Measurements from ENCODE around the gene GSTM3. TPM values are rescaled to one million over a fixed set of nuclear protein-coding genes. Genes with fewer than 3 reads are reported as not detected.

Gene GSTM3
- total and polyA plus RNA-seq, 2 of the 13 experiments (the other 11 are each of a cell fraction or from before 2014, with no cell fraction given): 127 to 142 TPM

DNA sequence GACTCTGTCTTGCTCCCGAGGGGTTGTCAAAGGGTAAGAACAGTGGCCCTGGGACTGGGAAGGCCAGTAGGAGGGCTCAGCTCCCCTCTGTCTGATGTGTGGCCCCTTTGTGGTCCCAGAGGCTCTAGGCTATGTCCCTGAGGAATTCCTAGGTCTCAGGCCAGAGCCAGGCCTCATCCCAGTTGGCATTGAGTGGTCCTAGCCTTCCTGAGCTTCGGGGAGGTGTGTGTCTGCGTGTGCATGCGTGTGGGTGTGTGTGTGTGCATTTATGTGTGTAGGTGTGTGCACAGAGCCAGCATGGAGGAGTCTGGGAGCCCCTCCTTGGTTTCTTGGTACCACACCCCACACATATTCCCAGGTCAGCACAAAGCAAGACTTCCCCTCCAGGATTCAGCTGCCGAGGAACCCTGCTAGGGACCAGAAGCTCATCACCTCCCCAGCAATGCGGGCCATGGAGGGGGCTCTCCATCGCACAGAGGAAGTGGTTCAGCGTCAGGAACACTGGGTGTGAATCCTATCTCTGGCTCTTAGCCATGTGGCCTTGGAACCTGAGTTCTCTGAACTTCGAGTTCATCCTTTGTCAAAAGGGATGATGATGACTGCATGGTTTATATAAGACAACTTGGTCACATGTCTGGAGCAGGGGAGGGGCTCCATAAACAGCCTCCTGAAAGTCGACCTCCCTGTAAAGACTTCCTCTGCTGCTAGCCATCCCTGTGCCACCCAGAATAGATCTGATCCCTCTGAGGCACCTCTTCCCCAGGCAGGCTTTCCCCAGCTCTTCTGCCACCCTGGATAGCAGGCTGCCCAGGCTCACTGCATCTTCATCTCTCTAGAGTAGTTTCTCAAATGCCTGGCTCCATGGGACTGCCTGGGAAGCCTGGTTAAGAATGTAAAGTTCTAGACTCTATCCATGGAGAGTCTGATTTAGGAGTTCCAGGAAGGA is 31.1 kb upstream of the GSTM3 start (continued):
- TF ChIP-seq, protein P1, sequence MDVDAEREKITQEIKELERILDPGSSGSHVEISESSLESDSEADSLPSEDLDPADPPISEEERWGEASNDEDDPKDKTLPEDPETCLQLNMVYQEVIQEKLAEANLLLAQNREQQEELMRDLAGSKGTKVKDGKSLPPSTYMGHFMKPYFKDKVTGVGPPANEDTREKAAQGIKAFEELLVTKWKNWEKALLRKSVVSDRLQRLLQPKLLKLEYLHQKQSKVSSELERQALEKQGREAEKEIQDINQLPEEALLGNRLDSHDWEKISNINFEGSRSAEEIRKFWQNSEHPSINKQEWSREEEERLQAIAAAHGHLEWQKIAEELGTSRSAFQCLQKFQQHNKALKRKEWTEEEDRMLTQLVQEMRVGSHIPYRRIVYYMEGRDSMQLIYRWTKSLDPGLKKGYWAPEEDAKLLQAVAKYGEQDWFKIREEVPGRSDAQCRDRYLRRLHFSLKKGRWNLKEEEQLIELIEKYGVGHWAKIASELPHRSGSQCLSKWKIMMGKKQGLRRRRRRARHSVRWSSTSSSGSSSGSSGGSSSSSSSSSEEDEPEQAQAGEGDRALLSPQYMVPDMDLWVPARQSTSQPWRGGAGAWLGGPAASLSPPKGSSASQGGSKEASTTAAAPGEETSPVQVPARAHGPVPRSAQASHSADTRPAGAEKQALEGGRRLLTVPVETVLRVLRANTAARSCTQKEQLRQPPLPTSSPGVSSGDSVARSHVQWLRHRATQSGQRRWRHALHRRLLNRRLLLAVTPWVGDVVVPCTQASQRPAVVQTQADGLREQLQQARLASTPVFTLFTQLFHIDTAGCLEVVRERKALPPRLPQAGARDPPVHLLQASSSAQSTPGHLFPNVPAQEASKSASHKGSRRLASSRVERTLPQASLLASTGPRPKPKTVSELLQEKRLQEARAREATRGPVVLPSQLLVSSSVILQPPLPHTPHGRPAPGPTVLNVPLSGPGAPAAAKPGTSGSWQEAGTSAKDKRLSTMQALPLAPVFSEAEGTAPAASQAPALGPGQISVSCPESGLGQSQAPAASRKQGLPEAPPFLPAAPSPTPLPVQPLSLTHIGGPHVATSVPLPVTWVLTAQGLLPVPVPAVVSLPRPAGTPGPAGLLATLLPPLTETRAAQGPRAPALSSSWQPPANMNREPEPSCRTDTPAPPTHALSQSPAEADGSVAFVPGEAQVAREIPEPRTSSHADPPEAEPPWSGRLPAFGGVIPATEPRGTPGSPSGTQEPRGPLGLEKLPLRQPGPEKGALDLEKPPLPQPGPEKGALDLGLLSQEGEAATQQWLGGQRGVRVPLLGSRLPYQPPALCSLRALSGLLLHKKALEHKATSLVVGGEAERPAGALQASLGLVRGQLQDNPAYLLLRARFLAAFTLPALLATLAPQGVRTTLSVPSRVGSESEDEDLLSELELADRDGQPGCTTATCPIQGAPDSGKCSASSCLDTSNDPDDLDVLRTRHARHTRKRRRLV (CRISPR knock-in tag; IDR thresholded peaks at IDR 0.05): no peak
- TF ChIP-seq SNAPC2 (CRISPR knock-in tag; IDR thresholded peaks at IDR 0.05) (no peak), KLF15 (CRISPR knock-in tag; IDR thresholded peaks at IDR 0.05; ENCODE audit: borderline replicate concordance) (no peak), ZNF382 (CRISPR knock-in tag; IDR thresholded peaks at IDR 0.05; ENCODE audit: borderline replicate concordance) (no peak), SRF (IDR thresholded peaks at IDR 0.05; ENCODE audit: low read depth, low read length) (no peak), ZNF614 (CRISPR knock-in tag; IDR thresholded peaks at IDR 0.05; ENCODE audit: borderline replicate concordance) (no peak), ZSCAN25 (CRISPR knock-in tag; IDR thresholded peaks at IDR 0.05) (no peak), CREM (IDR thresholded peaks at IDR 0.05) (no peak), CREM (CRISPR knock-in tag; IDR thresholded peaks at IDR 0.05) (no peak), ZNF121 (CRISPR knock-in tag; IDR thresholded peaks at IDR 0.05) (no peak)
- TF ChIP-seq, protein P2, sequence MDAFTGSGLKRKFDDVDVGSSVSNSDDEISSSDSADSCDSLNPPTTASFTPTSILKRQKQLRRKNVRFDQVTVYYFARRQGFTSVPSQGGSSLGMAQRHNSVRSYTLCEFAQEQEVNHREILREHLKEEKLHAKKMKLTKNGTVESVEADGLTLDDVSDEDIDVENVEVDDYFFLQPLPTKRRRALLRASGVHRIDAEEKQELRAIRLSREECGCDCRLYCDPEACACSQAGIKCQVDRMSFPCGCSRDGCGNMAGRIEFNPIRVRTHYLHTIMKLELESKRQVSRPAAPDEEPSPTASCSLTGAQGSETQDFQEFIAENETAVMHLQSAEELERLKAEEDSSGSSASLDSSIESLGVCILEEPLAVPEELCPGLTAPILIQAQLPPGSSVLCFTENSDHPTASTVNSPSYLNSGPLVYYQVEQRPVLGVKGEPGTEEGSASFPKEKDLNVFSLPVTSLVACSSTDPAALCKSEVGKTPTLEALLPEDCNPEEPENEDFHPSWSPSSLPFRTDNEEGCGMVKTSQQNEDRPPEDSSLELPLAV (CRISPR knock-in tag; conservative IDR thresholded peaks at IDR 0.05; ENCODE audit: low read depth): no peak
- TF ChIP-seq, protein P3, sequence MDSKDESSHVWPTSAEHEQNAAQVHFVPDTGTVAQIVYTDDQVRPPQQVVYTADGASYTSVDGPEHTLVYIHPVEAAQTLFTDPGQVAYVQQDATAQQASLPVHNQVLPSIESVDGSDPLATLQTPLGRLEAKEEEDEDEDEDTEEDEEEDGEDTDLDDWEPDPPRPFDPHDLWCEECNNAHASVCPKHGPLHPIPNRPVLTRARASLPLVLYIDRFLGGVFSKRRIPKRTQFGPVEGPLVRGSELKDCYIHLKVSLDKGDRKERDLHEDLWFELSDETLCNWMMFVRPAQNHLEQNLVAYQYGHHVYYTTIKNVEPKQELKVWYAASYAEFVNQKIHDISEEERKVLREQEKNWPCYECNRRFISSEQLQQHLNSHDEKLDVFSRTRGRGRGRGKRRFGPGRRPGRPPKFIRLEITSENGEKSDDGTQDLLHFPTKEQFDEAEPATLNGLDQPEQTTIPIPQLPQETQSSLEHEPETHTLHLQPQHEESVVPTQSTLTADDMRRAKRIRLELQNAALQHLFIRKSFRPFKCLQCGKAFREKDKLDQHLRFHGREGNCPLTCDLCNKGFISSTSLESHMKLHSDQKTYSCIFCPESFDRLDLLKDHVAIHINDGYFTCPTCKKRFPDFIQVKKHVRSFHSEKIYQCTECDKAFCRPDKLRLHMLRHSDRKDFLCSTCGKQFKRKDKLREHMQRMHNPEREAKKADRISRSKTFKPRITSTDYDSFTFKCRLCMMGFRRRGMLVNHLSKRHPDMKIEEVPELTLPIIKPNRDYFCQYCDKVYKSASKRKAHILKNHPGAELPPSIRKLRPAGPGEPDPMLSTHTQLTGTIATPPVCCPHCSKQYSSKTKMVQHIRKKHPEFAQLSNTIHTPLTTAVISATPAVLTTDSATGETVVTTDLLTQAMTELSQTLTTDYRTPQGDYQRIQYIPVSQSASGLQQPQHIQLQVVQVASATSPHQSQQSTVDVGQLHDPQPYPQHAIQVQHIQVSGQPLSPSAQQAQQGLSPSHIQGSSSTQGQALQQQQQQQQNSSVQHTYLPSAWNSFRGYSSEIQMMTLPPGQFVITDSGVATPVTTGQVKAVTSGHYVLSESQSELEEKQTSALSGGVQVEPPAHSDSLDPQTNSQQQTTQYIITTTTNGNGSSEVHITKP (CRISPR knock-in tag; IDR thresholded peaks at IDR 0.05; ENCODE audit: low read depth): no peak
- TF ChIP-seq, protein P4, sequence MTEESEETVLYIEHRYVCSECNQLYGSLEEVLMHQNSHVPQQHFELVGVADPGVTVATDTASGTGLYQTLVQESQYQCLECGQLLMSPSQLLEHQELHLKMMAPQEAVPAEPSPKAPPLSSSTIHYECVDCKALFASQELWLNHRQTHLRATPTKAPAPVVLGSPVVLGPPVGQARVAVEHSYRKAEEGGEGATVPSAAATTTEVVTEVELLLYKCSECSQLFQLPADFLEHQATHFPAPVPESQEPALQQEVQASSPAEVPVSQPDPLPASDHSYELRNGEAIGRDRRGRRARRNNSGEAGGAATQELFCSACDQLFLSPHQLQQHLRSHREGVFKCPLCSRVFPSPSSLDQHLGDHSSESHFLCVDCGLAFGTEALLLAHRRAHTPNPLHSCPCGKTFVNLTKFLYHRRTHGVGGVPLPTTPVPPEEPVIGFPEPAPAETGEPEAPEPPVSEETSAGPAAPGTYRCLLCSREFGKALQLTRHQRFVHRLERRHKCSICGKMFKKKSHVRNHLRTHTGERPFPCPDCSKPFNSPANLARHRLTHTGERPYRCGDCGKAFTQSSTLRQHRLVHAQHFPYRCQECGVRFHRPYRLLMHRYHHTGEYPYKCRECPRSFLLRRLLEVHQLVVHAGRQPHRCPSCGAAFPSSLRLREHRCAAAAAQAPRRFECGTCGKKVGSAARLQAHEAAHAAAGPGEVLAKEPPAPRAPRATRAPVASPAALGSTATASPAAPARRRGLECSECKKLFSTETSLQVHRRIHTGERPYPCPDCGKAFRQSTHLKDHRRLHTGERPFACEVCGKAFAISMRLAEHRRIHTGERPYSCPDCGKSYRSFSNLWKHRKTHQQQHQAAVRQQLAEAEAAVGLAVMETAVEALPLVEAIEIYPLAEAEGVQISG (CRISPR knock-in tag; IDR thresholded peaks at IDR 0.05): no peak

Data from HepG2 (cell line).